Activated T-helper 17 cell treated with anti-CD3 and anti-CD28 coated beads, Interleukin-2, amount 50 U/mL, for 72 hours (primary cell): ENCODE data around the gene TSPAN11. TPM values are rescaled to one million over a fixed set of nuclear protein-coding genes. Genes with fewer than 3 reads are reported as not detected.

Experiments used
- ATAC-seq: fragments of 150-1000 bp; cut with Tn5 transposase; replicated peaks from 2 replicates; pipeline ENCODE4 v1.10.0; 2021; ENCODE audit warnings: mild to moderate bottlenecking, moderate library complexity
- H3K27ac Mint-ChIP-seq: one replicate; pipeline ENCODE4 v1.8.0; 2022; ENCODE audit warnings: mixed read lengths
- H3K27me3 Mint-ChIP-seq: one replicate; pipeline ENCODE4 v1.8.0; 2022; ENCODE audit warnings: mixed read lengths
- H3K36me3 Mint-ChIP-seq: one replicate; pipeline ENCODE4 v1.8.0; 2022; ENCODE audit warnings: low read depth, mild to moderate bottlenecking, mixed read lengths
- H3K4me1 Mint-ChIP-seq: one replicate; pipeline ENCODE4 v1.8.0; 2022; ENCODE audit warnings: mixed read lengths
- H3K4me3 Mint-ChIP-seq: one replicate; pipeline ENCODE4 v1.8.0; 2022; ENCODE audit warnings: mild to moderate bottlenecking, mixed read lengths
- H3K9me3 Mint-ChIP-seq: one replicate; pipeline ENCODE4 v1.8.0; 2022; ENCODE audit warnings: mixed read lengths
- total RNA-seq, 2 donors: library from RNA; stranded (reverse); gene quantifications; one replicate each; pipeline ENCODE4 v1.2.3, GENCODE V29; 2022

Gene TSPAN11
- total RNA-seq, 2 donors from 2014 or later = 0.17 TPM; not detected in 1

DNA sequence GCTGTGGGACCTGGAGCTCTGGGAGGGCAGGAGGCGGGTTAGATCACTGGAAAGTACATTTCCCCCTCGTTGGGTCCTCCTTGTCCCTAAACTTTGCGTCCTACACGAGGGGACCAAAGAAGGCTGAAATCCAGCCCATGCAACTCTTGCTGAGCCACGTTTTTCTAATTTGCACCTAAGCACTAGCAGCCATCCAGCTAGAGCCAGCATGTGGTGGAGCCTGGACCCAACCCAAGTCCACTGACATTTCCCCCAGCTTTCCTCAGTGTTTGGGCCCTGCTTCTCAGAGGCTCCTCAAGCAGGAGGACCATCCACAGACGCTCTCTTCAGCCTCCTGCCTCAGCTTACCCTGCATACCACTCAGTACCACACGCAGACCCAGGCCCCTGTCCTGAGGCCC lies 49.7 kb downstream of the TSPAN11 start:
- H3K4me3 Mint-ChIP-seq = no peak overlapping the region
- peaks cover 8% of the 10 kb centered on the region for H3K27me3 Mint-ChIP-seq
- ATAC-seq = no peak
- H3K36me3 Mint-ChIP-seq = no peaks in the 10 kb centered on the region
- H3K4me1 Mint-ChIP-seq = no peaks in the 10 kb centered on the region
- H3K9me3 Mint-ChIP-seq = no peaks in the 10 kb centered on the region
- H3K27ac Mint-ChIP-seq = no peak overlapping the region

DNA sequence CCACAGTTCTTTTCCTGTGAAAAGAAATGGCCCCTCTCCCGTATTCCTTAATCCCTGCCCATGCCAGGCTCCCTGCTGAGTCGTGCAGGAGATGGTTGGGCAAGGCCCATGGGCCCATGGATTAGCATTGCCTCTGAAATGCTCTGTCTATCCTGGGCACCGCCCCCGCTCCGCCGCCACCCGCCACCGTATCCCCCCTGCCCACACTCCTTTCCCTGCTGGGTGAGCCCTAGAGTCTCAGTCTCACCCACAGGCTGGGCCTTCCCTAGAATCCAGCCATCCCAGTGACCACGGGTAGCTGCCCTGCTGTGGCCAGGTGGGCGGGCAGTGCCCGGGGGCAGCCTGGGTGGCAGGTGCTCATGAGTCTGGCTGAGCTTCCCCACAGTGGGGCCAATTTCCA lies 50.6 kb downstream of the TSPAN11 start:
- no peaks in the 10 kb centered on the region for H3K36me3 Mint-ChIP-seq
- H3K27ac Mint-ChIP-seq = no peak overlapping the region
- H3K9me3 Mint-ChIP-seq = no peaks in the 10 kb centered on the region
- no peak for ATAC-seq
- H3K27me3 Mint-ChIP-seq = peaks cover 4% of the 10 kb centered on the region
- H3K4me1 Mint-ChIP-seq = no peaks in the 10 kb centered on the region
- H3K4me3 Mint-ChIP-seq = no peak overlapping the region

- H3K36me3 Mint-ChIP-seq = no peaks in the 10 kb centered on the region
- H3K9me3 Mint-ChIP-seq = no peaks in the 10 kb centered on the region
Measured at GRCh38 chr12:30977537-30978349, 51.2 kb downstream of the TSPAN11 start.

GRCh38 chr12:30978639-30979038 lies 52.1 kb downstream of the TSPAN11 start:
- Mint-ChIP-seq H3K36me3 (no peaks in the 10 kb centered on the region), H3K9me3 (no peaks in the 10 kb centered on the region), H3K4me3 (no peak overlapping the region), H3K27me3 (no peaks in the 10 kb centered on the region), H3K4me1 (no peaks in the 10 kb centered on the region), H3K27ac (no peak overlapping the region)
- no peak for ATAC-seq

More at GRCh38 chr12:30977537-30978349, 51.2 kb downstream of the TSPAN11 start:
- Mint-ChIP-seq H3K27ac (no peak overlapping the region), H3K4me3 (no peak overlapping the region), H3K27me3 (no peaks in the 10 kb centered on the region), H3K4me1 (no peaks in the 10 kb centered on the region)
- ATAC-seq = no peak

GRCh38 chr12:30979371-30980259 lies 53.1 kb downstream of the TSPAN11 start:
- no peaks in the 10 kb centered on the region for H3K4me1 Mint-ChIP-seq
- H3K9me3 Mint-ChIP-seq = no peaks in the 10 kb centered on the region
- no peak overlapping the region for H3K4me3 Mint-ChIP-seq
- H3K27me3 Mint-ChIP-seq = no peaks in the 10 kb centered on the region
- H3K36me3 Mint-ChIP-seq = no peaks in the 10 kb centered on the region
- ATAC-seq = no peak
- H3K27ac Mint-ChIP-seq = no peak overlapping the region

DNA sequence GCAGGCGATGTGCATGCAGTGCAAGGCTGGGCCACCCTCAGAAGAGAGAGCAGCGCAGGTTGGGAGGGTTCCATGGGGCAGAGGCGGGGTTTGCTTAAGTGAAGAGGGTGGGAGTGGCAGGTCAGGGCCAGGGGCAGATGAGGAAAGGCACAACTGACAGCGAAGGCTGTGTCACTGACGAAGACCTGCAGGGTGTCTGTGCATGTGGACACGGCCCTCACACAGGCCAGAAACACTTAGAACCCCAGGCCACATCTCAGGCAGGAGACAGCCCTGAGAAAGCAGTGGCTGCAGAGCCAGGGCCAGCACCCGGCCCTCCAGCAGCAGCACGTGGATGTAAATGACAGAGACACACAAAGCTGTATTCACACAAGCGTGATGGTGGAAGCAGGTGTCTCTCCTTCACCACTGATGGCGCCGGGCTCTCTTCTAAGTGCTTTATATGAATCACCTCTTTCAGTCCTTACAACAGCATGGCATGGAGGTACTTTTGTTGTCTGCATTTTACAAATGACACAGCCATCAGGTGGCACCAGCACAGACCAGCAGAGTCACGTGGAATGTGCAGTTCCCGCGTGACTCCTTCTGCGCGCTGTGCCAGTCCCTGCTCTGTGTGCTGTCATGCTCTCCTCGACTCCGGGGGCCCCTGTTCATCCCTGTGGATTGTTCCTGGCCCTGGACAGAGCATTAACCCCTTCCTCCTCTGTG lies 54.6 kb downstream of the TSPAN11 start:
- no peak overlapping the region for H3K27ac Mint-ChIP-seq
- no peaks in the 10 kb centered on the region for H3K36me3 Mint-ChIP-seq
- H3K4me1 Mint-ChIP-seq = no peaks in the 10 kb centered on the region
- no peaks in the 10 kb centered on the region for H3K9me3 Mint-ChIP-seq
- ATAC-seq = no peak
- no peak overlapping the region for H3K4me3 Mint-ChIP-seq
- no peaks in the 10 kb centered on the region for H3K27me3 Mint-ChIP-seq

- no peaks in the 10 kb centered on the region for H3K9me3 Mint-ChIP-seq
- no peaks in the 10 kb centered on the region for H3K36me3 Mint-ChIP-seq
- ATAC-seq = no peak
- H3K27ac Mint-ChIP-seq = no peak overlapping the region
- no peaks in the 10 kb centered on the region for H3K4me1 Mint-ChIP-seq
- no peak overlapping the region for H3K4me3 Mint-ChIP-seq
- H3K27me3 Mint-ChIP-seq = no peaks in the 10 kb centered on the region
Measured at GRCh38 chr12:30982413-30982812, 55.9 kb downstream of the TSPAN11 start.

DNA sequence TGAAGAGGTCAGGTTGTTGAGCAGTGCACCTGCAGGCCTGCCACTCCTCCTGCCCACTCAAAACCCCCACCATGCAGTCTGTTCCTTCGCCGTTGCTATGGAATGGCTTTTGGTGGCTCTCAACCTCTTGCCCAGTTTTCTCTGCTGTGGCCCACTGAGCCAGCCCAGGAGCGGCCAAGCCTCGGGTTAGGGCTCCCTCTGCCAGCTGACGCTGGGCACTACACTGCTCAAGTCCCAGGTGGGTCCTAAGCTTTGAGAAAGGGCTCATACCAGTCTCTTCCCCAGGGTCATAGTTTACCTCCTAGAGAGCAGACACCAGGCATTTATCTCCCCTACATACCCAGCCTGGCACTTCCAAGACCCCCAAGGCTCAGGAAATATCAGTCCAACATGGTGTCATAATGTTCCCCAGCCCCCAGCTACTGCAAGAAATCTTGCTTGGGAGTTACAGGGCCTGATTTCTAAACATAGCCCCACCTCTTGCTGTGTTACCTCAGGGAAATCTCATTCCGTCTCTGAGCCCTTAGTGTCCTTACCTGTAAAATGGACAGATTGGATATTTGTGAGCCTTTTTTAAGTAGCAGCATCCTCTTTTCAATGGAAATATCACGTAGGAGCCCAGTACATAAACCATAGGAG lies 59.4 kb downstream of the TSPAN11 start:
- no peaks in the 10 kb centered on the region for H3K9me3 Mint-ChIP-seq
- ATAC-seq = peak; percentile 61
- no peak overlapping the region for H3K4me3 Mint-ChIP-seq
- H3K4me1 Mint-ChIP-seq = no peaks in the 10 kb centered on the region
- H3K27ac Mint-ChIP-seq = no peak overlapping the region
- H3K36me3 Mint-ChIP-seq = no peaks in the 10 kb centered on the region
- H3K27me3 Mint-ChIP-seq = no peaks in the 10 kb centered on the region

- no peaks in the 10 kb centered on the region for H3K36me3 Mint-ChIP-seq
- H3K27ac Mint-ChIP-seq = no peak overlapping the region
- H3K4me3 Mint-ChIP-seq = no peak overlapping the region
- ATAC-seq = no peak
- no peaks in the 10 kb centered on the region for H3K27me3 Mint-ChIP-seq
- no peaks in the 10 kb centered on the region for H3K4me1 Mint-ChIP-seq
- no peaks in the 10 kb centered on the region for H3K9me3 Mint-ChIP-seq
Measured at GRCh38 chr12:30988086-30988485, 61.5 kb downstream of the TSPAN11 start.

DNA sequence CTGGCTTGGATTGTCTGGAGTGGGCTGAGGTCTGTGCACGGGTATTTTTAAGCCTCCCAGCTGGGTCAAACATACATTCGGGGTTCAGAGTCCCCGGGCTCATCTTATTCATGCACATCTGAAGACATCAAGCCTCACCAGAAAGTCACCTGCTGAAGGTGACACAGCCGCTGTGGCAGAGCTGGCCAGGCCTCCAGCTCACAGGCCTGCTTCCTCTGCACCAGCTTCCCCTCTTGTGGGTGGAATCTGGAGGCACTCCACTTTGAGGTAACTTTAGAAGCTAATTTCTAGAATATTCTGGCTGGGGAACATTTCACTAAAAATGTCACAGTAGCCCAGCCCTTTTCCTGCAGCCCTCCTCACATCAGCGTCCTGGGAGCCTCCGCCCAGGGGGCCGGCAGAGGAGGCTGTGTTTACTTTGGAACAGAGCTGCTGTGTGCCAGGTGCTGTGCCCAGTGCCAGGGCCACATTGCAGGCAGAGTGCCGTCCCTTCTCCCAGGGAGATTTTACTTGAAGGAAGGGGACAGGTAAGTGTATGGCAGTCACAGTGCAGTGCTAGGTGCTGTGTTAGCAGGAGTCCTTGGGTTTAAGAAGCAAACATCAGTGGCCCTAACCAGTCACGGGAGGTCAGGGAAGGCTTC lies 62.2 kb downstream of the TSPAN11 start:
- no peak for ATAC-seq
- H3K4me3 Mint-ChIP-seq = no peak overlapping the region
- no peak overlapping the region for H3K27ac Mint-ChIP-seq
- H3K36me3 Mint-ChIP-seq = no peaks in the 10 kb centered on the region
- H3K27me3 Mint-ChIP-seq = no peaks in the 10 kb centered on the region
- no peaks in the 10 kb centered on the region for H3K9me3 Mint-ChIP-seq
- no peaks in the 10 kb centered on the region for H3K4me1 Mint-ChIP-seq

GRCh38 chr12:30989754-30990153 lies 63.2 kb downstream of the TSPAN11 start:
- Mint-ChIP-seq H3K9me3 (no peaks in the 10 kb centered on the region), H3K4me3 (no peak overlapping the region), H3K27ac (no peak overlapping the region), H3K36me3 (no peaks in the 10 kb centered on the region), H3K4me1 (no peaks in the 10 kb centered on the region), H3K27me3 (no peaks in the 10 kb centered on the region)
- no peak for ATAC-seq

DNA sequence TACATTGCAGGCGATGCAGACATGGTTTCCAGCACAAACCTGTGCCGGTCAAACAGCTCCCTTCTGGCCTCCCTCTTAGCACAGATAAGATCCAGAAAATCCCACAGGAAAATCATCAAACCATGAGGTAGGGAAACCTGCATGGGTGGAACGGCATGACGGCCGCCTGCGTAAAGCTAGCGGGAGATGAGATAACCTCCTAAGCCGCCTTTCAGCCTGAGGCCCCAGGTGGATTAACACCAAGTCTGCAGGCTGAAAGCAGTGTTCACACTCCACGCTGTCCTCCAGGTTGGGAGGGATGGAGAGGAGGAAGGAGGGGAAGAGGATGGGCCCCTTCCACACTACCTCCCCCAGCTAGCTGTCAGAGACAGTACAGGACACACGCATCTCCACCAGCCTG lies 63.8 kb downstream of the TSPAN11 start:
- H3K9me3 Mint-ChIP-seq = no peaks in the 10 kb centered on the region
- no peak for ATAC-seq
- no peaks in the 10 kb centered on the region for H3K4me1 Mint-ChIP-seq
- no peak overlapping the region for H3K4me3 Mint-ChIP-seq
- H3K36me3 Mint-ChIP-seq = no peaks in the 10 kb centered on the region
- H3K27ac Mint-ChIP-seq = no peak overlapping the region
- H3K27me3 Mint-ChIP-seq = no peaks in the 10 kb centered on the region

- H3K27ac Mint-ChIP-seq = no peak overlapping the region
- ATAC-seq = no peak
- no peaks in the 10 kb centered on the region for H3K36me3 Mint-ChIP-seq
- H3K9me3 Mint-ChIP-seq = no peaks in the 10 kb centered on the region
- H3K4me1 Mint-ChIP-seq = no peaks in the 10 kb centered on the region
- no peaks in the 10 kb centered on the region for H3K27me3 Mint-ChIP-seq
- H3K4me3 Mint-ChIP-seq = no peak overlapping the region
Measured at GRCh38 chr12:30990776-30991175, 64.2 kb downstream of the TSPAN11 start.

GRCh38 chr12:30991466-30991865 lies 64.9 kb downstream of the TSPAN11 start:
- Mint-ChIP-seq H3K4me3 (no peak overlapping the region), H3K27me3 (no peaks in the 10 kb centered on the region), H3K4me1 (no peaks in the 10 kb centered on the region), H3K9me3 (no peaks in the 10 kb centered on the region), H3K36me3 (no peaks in the 10 kb centered on the region), H3K27ac (no peak overlapping the region)
- no peak for ATAC-seq
